Cardiac septum (tissue), 1 donor: Measurements from ENCODE around the gene LPO. TPM values are rescaled to one million over a fixed set of nuclear protein-coding genes. Genes with fewer than 3 reads are reported as not detected.

ENCODE experiments used
- DNase-seq: peaks from one replicate; pipeline ENCODE4 v3.0.0-alpha.2; 2020; ENCODE audit warnings: low spot score
- intact Hi-C: fragments of 100-400 bp; cut with DNase I; formaldehyde crosslinking; loops from one replicate; pipeline ENCODE4 v1.14.0; 2022
- total RNA-seq: library from RNA; stranded (reverse); fragmentation: NEBNext Ultra II Directional; extraction: Animal tissue kit (Norgen Biotek cat#: 25700); gene quantifications from one replicate; pipeline ENCODE4 v1.2.1, GENCODE V29; 2021
- donor health status: DM: no; HTN: no; CAD: no.

Gene LPO
- total RNA-seq, 1 donor from 2014 or later = not detected

- DNase-seq = no peak
- intact Hi-C loops = no loop called here
These were observed 33.0 kb downstream of the LPO start for GRCh38 chr17:58271216-58271931.

- intact Hi-C loops = no loop called here
- DNase-seq = no peak
These were observed 34.2 kb downstream of the LPO start for GRCh38 chr17:58272367-58273280.

- intact Hi-C loops = no loop called here
- no peak for DNase-seq
These were observed 35.2 kb downstream of the LPO start for GRCh38 chr17:58273453-58274104.

- intact Hi-C loops = no loop called here
- DNase-seq = no peak
These were observed 37.0 kb downstream of the LPO start for GRCh38 chr17:58275417-58275816.

GRCh38 chr17:58276423-58276822 is 38.0 kb downstream of the LPO start:
- intact Hi-C loops = no loop called here
- no peak for DNase-seq

GRCh38 chr17:58277107-58277801 is 38.9 kb downstream of the LPO start:
- no peak for DNase-seq
- intact Hi-C loops = no loop called here

GRCh38 chr17:58277802-58278595 is 39.6 kb downstream of the LPO start:
- intact Hi-C loops = no loop called here
- DNase-seq = no peak

- intact Hi-C loops = no loop called here
- DNase-seq = no peak
These were observed 40.3 kb downstream of the LPO start for GRCh38 chr17:58278661-58279015.

- no peak for DNase-seq
- intact Hi-C loops = no loop called here
These were observed 40.8 kb downstream of the LPO start for GRCh38 chr17:58279016-58279711.

GRCh38 chr17:58279736-58280479 is 41.5 kb downstream of the LPO start:
- intact Hi-C loops = no loop called here
- no peak for DNase-seq

- DNase-seq = no peak
- intact Hi-C loops = no loop called here
These were observed 42.3 kb downstream of the LPO start, which contains the start of gene MPO for GRCh38 chr17:58280480-58281217. Gene MPO (minus strand): TSS chr17:58280935. CDS start chr17:58280758, 177 bp downstream.

- intact Hi-C loops = no loop called here
- no peak for DNase-seq
These were observed 43.2 kb downstream of the LPO start for GRCh38 chr17:58281511-58282011.

- intact Hi-C loops = no loop called here
- DNase-seq = no peak
These were observed 44.1 kb downstream of the LPO start for GRCh38 chr17:58282442-58282841.

- no peak for DNase-seq
- intact Hi-C loops = no loop called here
These were observed 45.6 kb downstream of the LPO start for GRCh38 chr17:58283674-58284612.

GRCh38 chr17:58284613-58285421 is 46.4 kb downstream of the LPO start:
- intact Hi-C loops = no loop called here

More at GRCh38 chr17:58284613-58285421, 46.4 kb downstream of the LPO start:
- DNase-seq = no peak
